Panc1 (cell line): Measurements from ENCODE around the gene IRX4.

Experiments used
- CTCF ChIP-seq: fragments of 450-650 bp; IDR thresholded peaks from 2 replicates; pipeline ENCODE4 v1.5.1; 2017; ENCODE audit warnings: mild to moderate bottlenecking
- POLR2AphosphoS5 ChIP-seq: IDR thresholded peaks from 2 replicates; pipeline ENCODE4 v1.6.1; 2012; ENCODE audit warnings: mild to moderate bottlenecking, low read depth, low read length, moderate library complexity
- SIN3A ChIP-seq: IDR thresholded peaks from 2 replicates; pipeline ENCODE4 v1.6.1; 2012; ENCODE audit warnings: low read depth, mild to moderate bottlenecking, low read length, moderate library complexity, borderline replicate concordance; ENCODE audit not compliant: insufficient read depth
- TCF7L2 ChIP-seq: IDR thresholded peaks from 2 replicates; pipeline ENCODE4 v1.6.1; 2011; ENCODE audit warnings: mild to moderate bottlenecking, low read depth, low read length, inconsistent platforms

GRCh38 chr5:1879292-1880263 lies 3.1 kb downstream of the IRX4 start:
- TF ChIP-seq SIN3A (no peak), CTCF (no peak), POLR2AphosphoS5 (no peak), TCF7L2 (no peak)
